GM18951 (cell line): ENCODE measurements around the gene ASIC1.

Experiments used
- POLR2A ChIP-seq: IDR thresholded peaks from 4 replicates; pipeline ENCODE4 v1.6.1; 2011; ENCODE audit warnings: mild to moderate bottlenecking; ENCODE audit not compliant: insufficient read length, insufficient read depth; ENCODE audit errors: extremely low read depth
- in situ Hi-C: fragments of 300-500 bp; cut with MboI; formaldehyde crosslinking; loops from one replicate; pipeline ENCODE4 v1.12.0; 2022; ENCODE audit warnings: low sequenced_read_pairs, mixed read lengths, inconsistent platforms; ENCODE audit not compliant: unreplicated experiment

Gene ASIC1

GRCh38 chr12:50057000-50057841, at the start of gene ASIC1:
Gene ASIC1 (plus strand): TSS chr12:50057596. CDS start chr12:50058767, 1,171 bp downstream.
- no peak for TF ChIP-seq POLR2A
- in situ Hi-C loops = loop anchor here (5.0 kb wide), 1 partner anchor 85 kb away; the partner anchor contains the start of gene AQP6

- in situ Hi-C loops = no loop called here
- TF ChIP-seq POLR2A = no peak
Observed at GRCh38 chr12:50013361-50014147, 43.8 kb upstream of the ASIC1 start.

- TF ChIP-seq POLR2A = no peak
- in situ Hi-C loops = no loop called here
Observed at GRCh38 chr12:50014342-50014741, 43.1 kb upstream of the ASIC1 start.

GRCh38 chr12:50016501-50017475, 40.6 kb upstream of the ASIC1 start:
- in situ Hi-C loops = no loop called here

GRCh38 chr12:50017641-50018040, 39.8 kb upstream of the ASIC1 start:
- no peak for TF ChIP-seq POLR2A
- in situ Hi-C loops = no loop called here

More at GRCh38 chr12:50016501-50017475, 40.6 kb upstream of the ASIC1 start:
- no peak for TF ChIP-seq POLR2A

- in situ Hi-C loops = no loop called here
- no peak for TF ChIP-seq POLR2A
Observed at GRCh38 chr12:50018154-50018553, 39.2 kb upstream of the ASIC1 start.

DNA sequence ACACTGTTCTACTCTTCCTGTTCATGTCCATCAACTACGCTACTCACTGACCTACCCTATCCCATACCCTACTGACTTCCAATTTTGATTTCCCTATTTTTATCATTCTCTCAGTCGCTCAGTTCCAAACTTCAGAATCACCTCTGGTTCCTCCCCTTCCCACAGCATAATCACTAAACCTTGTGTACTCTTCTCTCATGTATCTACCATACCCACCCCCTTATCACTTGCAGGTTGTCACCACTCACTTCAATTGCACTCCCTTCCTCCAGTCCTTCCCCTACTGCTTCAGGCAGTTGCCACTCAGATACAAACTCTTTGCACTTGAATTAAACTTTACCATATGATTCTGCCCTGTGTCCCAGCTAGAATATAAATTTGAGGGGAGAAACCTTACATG, 38.4 kb upstream of the ASIC1 start:
- no peak for TF ChIP-seq POLR2A
- in situ Hi-C loops = no loop called here

- in situ Hi-C loops = no loop called here
- TF ChIP-seq POLR2A = no peak
Observed at GRCh38 chr12:50019524-50019923, 37.9 kb upstream of the ASIC1 start.

GRCh38 chr12:50021031-50021430, 36.4 kb upstream of the ASIC1 start:
- in situ Hi-C loops = no loop called here

DNA sequence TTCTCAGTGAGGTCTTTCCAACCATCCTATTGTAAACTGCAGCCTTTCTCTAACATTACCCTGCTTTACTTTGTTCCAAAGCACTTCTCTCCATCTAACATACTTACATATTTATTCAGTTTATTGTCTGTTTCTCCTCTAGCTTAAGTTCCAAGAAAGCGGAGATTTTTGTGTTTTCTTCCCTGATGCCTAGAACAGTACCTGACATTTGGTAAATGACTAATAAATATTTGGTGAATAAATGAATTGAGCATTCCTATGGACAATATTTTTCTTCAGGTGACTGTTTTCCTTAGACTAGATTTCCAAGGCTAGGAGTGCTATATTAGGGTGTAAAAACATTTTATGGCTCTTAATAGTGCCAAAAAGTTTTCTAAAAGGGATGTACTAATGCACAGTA, 34.5 kb upstream of the ASIC1 start:
- no peak for TF ChIP-seq POLR2A
- in situ Hi-C loops = no loop called here

More at GRCh38 chr12:50021031-50021430, 36.4 kb upstream of the ASIC1 start:
- TF ChIP-seq POLR2A = no peak

- TF ChIP-seq POLR2A = no peak
- in situ Hi-C loops = no loop called here
Observed at GRCh38 chr12:50024227-50024626, 33.2 kb upstream of the ASIC1 start.

DNA sequence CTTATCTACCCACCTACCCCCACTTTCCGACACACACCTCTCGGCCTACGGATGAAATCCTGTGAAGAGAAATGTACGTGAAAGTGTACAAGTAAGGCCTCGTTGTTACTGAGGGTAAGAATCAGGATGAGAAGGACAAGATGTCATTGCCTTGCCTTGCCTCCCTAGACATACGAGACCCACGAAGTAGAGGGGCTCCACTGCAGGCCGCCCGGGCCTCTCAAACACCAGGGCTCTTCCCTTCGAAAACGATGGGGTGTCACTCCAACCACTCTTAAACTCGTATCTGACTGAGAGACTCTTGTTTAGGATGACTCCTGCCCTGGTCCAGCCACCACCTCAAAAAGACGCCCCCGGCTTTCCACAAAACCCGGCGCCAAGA, 32.6 kb upstream of the ASIC1 start:
- in situ Hi-C loops = no loop called here
- TF ChIP-seq POLR2A = no peak
